Prostate gland (tissue), 2 donors: ENCODE results near the gene TMEM8B.

ENCODE experiments used
- POLR2A ChIP-seq: fragments of 450-650 bp; IDR thresholded peaks from one replicate; pipeline ENCODE4 v1.6.1; 2016; ENCODE audit warnings: antibody characterized with exemption, mild to moderate bottlenecking
- POLR2AphosphoS5 ChIP-seq: sonication (generic); formaldehyde crosslinking; IDR thresholded peaks from one replicate; pipeline ENCODE4 v1.6.1; 2017; ENCODE audit warnings: antibody characterized with exemption
- TF ChIP-seq, protein P1 (sequence below), 4 experiments: fragments of 200-600 bp in 2 of 4; fragments of 450-650 bp in 2 of 4; sonication (generic) in 2 of 4; IDR thresholded peaks; 1 replicate in 3 of 4; 2 replicates in 1 of 4; pipeline ENCODE4 v1.5.1; 2016 to 2019; ENCODE audit warnings: antibody characterized with exemption in 4 of 4, mild to moderate bottlenecking in 2 of 4, moderate library complexity in 2 of 4

GRCh38 chr9:35909687-35910612 lies 80.9 kb downstream of the TMEM8B start:
- TF ChIP-seq POLR2A (no peak), POLR2AphosphoS5 (no peak)
- TF ChIP-seq, protein P1, sequence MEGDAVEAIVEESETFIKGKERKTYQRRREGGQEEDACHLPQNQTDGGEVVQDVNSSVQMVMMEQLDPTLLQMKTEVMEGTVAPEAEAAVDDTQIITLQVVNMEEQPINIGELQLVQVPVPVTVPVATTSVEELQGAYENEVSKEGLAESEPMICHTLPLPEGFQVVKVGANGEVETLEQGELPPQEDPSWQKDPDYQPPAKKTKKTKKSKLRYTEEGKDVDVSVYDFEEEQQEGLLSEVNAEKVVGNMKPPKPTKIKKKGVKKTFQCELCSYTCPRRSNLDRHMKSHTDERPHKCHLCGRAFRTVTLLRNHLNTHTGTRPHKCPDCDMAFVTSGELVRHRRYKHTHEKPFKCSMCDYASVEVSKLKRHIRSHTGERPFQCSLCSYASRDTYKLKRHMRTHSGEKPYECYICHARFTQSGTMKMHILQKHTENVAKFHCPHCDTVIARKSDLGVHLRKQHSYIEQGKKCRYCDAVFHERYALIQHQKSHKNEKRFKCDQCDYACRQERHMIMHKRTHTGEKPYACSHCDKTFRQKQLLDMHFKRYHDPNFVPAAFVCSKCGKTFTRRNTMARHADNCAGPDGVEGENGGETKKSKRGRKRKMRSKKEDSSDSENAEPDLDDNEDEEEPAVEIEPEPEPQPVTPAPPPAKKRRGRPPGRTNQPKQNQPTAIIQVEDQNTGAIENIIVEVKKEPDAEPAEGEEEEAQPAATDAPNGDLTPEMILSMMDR (IDR thresholded peaks at IDR 0.05) = no peak
